GM12878 (cell line): Measurements from ENCODE around the gene SMIM1. TPM values are rescaled to one million over a fixed set of nuclear protein-coding genes. Genes with fewer than 3 reads are reported as not detected.

Source experiments
- ATAC-seq: fragments of 200-7000 bp; cut with Tn5 transposase; 3 replicates; pipeline ENCODE4 v1.9.1; 2020; ENCODE audit warnings: mild to moderate bottlenecking, moderate library complexity
- BruUV-seq: library from RNA; stranded (reverse); fragments of 400-500 nt; replicated peaks from 2 replicates; lab custom pipeline; 2021; lab: Mats Ljungman, UMichigan
- CTCF ChIA-PET: fragments of 300-600 bp; sonication (Branson Sonifier 250); formaldehyde crosslinking; extraction: SDS; loops from one replicate; lab custom pipeline; 2021; ENCODE audit warnings: inconsistent platforms; lab: Yijun Ruan, JAX
- POLR2A ChIA-PET: fragments of 350-600 bp; formaldehyde crosslinking; extraction: SDS; loops from one replicate; lab custom pipeline; 2021; ENCODE audit warnings: inconsistent platforms; lab: Charles Lee
- RAD21 ChIA-PET: fragments of 300-600 bp; sonication (Branson Sonifier 250); formaldehyde crosslinking; loops from one replicate; lab custom pipeline; 2023; ENCODE audit warnings: antibody characterized with exemption; ENCODE audit not compliant: unreplicated experiment; lab: Charles Lee
- SMC1A ChIA-PET: fragments of 300-600 bp; sonication (Branson Sonifier 250); formaldehyde crosslinking; loops from one replicate; lab custom pipeline; 2023; ENCODE audit not compliant: unreplicated experiment, uncharacterized antibody; lab: Charles Lee
- DNase-seq: peaks from one replicate; pipeline ENCODE4 v3.0.0-alpha.2; 2011; ENCODE audit warnings: low read depth, low spot score
- FAIRE-seq: peaks from 3 replicates; lab custom pipeline; 2011; peaks lifted over from hg19 to GRCh38; lab: Jason Lieb, UNC
- H2AFZ ChIP-seq: 2 replicates; pipeline ENCODE4 v1.6.0; 2011; ENCODE audit warnings: low read depth, low read length, control low read depth; ENCODE audit not compliant: control insufficient read depth
- H3K27ac ChIP-seq: 2 replicates; pipeline ENCODE4 v1.5.1; 2011; ENCODE audit warnings: control low read depth; ENCODE audit not compliant: control insufficient read depth, insufficient read depth
- H3K27me3 ChIP-seq, 2 experiments: replicated peaks in 1 of 2; 2 replicates each; pipeline versions ENCODE4 v1.6.0 to v1.6.1; 2011; ENCODE audit warnings: low read length in 1 of 2; ENCODE audit not compliant: control insufficient read depth in 2 of 2, insufficient read depth in 2 of 2
- H3K36me3 ChIP-seq, 2 experiments: 2 replicates each; pipeline ENCODE4 v1.5.1; 2011; ENCODE audit warnings: low read length in 1 of 2; ENCODE audit not compliant: control insufficient read depth in 2 of 2, insufficient read depth in 2 of 2
- H3K4me1 ChIP-seq: 2 replicates; pipeline ENCODE4 v1.6.1; 2011; ENCODE audit warnings: mild to moderate bottlenecking, low read length, moderate library complexity, mixed read lengths; ENCODE audit not compliant: control insufficient read depth, insufficient read depth
- H3K4me2 ChIP-seq: 2 replicates; pipeline ENCODE4 v1.6.0; 2011; ENCODE audit warnings: control low read depth; ENCODE audit not compliant: control insufficient read depth, insufficient read depth
- H3K4me3 ChIP-seq: fragments of 200-600 bp; sonication (generic); 2 replicates; pipeline ENCODE4 v1.5.1; 2016
- H3K79me2 ChIP-seq: 2 replicates; pipeline ENCODE4 v1.6.0; 2011; ENCODE audit warnings: low read length; ENCODE audit not compliant: control insufficient read depth, insufficient read depth
- H3K9ac ChIP-seq: 2 replicates; pipeline ENCODE4 v1.8.0; 2011; ENCODE audit warnings: low read length, control low read depth, mixed read lengths; ENCODE audit not compliant: control insufficient read depth, insufficient read depth
- H3K9me3 ChIP-seq: replicated peaks from 3 replicates; pipeline ENCODE4 v1.5.1; 2011; ENCODE audit warnings: mild to moderate bottlenecking, low read length; ENCODE audit not compliant: control insufficient read depth, insufficient read depth
- H4K20me1 ChIP-seq: 2 replicates; pipeline ENCODE4 v1.6.0; 2011; ENCODE audit not compliant: control insufficient read depth, insufficient read depth
- BMI1 ChIP-seq: fragments of 450-650 bp; IDR thresholded peaks from 2 replicates; pipeline ENCODE4 v1.6.1; 2016; ENCODE audit warnings: mild to moderate bottlenecking, moderate library complexity, borderline replicate concordance
- EED ChIP-seq: sonication (generic); IDR thresholded peaks from 2 replicates; pipeline ENCODE4 v1.6.1; 2016; ENCODE audit warnings: antibody characterized with exemption, low read depth
- FOXK2 ChIP-seq: fragments of 450-650 bp; IDR thresholded peaks from 2 replicates; pipeline ENCODE4 v1.6.1; 2017; ENCODE audit warnings: mild to moderate bottlenecking, moderate library complexity
- HDGF ChIP-seq: fragments of 450-650 bp; IDR thresholded peaks from 2 replicates; pipeline ENCODE4 v1.6.1; 2016; ENCODE audit warnings: antibody characterized with exemption
- KAT2A ChIP-seq: conservative IDR thresholded peaks from 2 replicates; pipeline ENCODE4 v1.6.1; 2011; ENCODE audit warnings: low read depth, low read length; ENCODE audit not compliant: control insufficient read depth
- MLLT1 ChIP-seq: fragments of 450-650 bp; IDR thresholded peaks from 2 replicates; pipeline ENCODE4 v1.6.1; 2016; ENCODE audit warnings: mild to moderate bottlenecking
- NRF1 ChIP-seq: conservative IDR thresholded peaks from 2 replicates; pipeline ENCODE4 v1.6.1; 2011; ENCODE audit warnings: mild to moderate bottlenecking, low read depth, low read length, improper control_type of control experiment
- USF2 ChIP-seq: IDR thresholded peaks from 2 replicates; pipeline ENCODE4 v1.6.1; 2011; ENCODE audit warnings: low read depth, low read length, improper control_type of control experiment, borderline replicate concordance
- ZNF24 ChIP-seq: fragments of 450-650 bp; IDR thresholded peaks from 2 replicates; pipeline ENCODE4 v1.6.1; 2017; ENCODE audit warnings: antibody characterized with exemption, mild to moderate bottlenecking
- WGBS: methylation state at CpG from one replicate; pipeline ENCODE4 v1.1.6; 2016; ENCODE audit warnings: low lambda C conversion rate; ENCODE audit not compliant: insufficient replicate concordance, insufficient coverage; ENCODE audit errors: missing lambda C conversion rate; 5-methylcytosine and 5-hydroxymethylcytosine counted together
- in situ Hi-C: fragments of 300-500 bp; cut with MboI; formaldehyde crosslinking; loops from 9 replicates; pipeline ENCODE4 v1.14.3; 2018; ENCODE audit warnings: mixed read lengths
- intact Hi-C: fragments of 100-400 bp; cut with micrococcal nuclease; formaldehyde crosslinking; loops from one replicate; pipeline ENCODE4 v1.14.2; 2022; ENCODE audit not compliant: unreplicated experiment
- polyA plus RNA-seq, 11 experiments: library from polyadenylated mRNA; depleted of rRNA in 4 of 11; unstranded in 6 of 11; stranded (reverse) in 5 of 11; fragments of >200 nt; fragmentation: Nextera tagmentation in 4 of 11; fragmentation: Illumina TruSeq in 1 of 11; extraction: Ambion mirVana in 4 of 11; extraction: Trizol in 1 of 11; gene quantifications; 1 replicate in 1 of 11; 2 replicates in 10 of 11; pipeline versions ENCODE4 v1.2.1 to v1.2.3, GENCODE V29; 2011 to 2016; ENCODE audit warnings: inconsistent platforms in 2 of 11, missing spikeins in 2 of 11, low read depth in 1 of 11
- total RNA-seq, 4 experiments: library from RNA; depleted of rRNA in 3 of 4; stranded (reverse); fragments of >200 nt in 3 of 4; fragmentation: Illumina TruSeq in 1 of 4; extraction: Trizol in 1 of 4; gene quantifications; 2 replicates each; pipeline versions ENCODE4 v1.2.1 to v1.2.3, GENCODE V29; 2013 to 2021

SMIM1 gene
- total and polyA plus RNA-seq, 10 of the 15 experiments (the other 5 are each of a cell fraction or from before 2014, with no cell fraction given), result 0.30 to 0.37 TPM; not detected in 8

DNA sequence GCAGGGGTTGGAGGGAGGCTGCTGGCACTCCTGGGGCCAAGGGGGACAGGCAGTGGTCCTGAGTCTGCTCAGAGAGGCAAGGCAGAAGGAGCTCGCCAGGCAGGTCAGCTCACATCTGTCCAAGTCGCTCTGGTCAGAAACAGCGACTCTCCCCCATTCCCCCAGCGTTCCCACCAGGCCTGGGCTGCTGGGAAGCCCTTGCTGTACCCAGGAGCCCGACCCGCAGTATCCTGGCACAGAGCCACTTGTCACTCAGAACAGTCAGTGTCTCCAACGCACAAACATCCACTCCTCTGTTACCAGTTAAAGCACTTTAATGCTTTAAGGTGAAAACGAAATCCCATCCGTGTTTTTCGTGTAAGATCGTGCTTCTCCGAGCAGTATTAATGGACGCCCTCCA, 36.9 kb upstream of the SMIM1 start:
- CTCF ChIA-PET, result interaction anchor here (1.5 kb wide), 1 partner anchor 11 kb away, joined by 5 read pairs; no protein-coding TSS in a partner anchor
- no peaks in the 10 kb centered on the region for H3K9me3 ChIP-seq
- H2AFZ ChIP-seq, result no peak overlapping the region
- ATAC-seq, result no peak; the same call in 2 of the 3 replicates
- no TSS peak for BruUV-seq
- RAD21 ChIA-PET, result no interaction called here
- no peak for FAIRE-seq
- H3K79me2 ChIP-seq, result no peaks in the 10 kb centered on the region
- no peak overlapping the region for H3K9ac ChIP-seq
- SMC1A ChIA-PET, result no interaction called here
- H3K4me2 ChIP-seq, result no peak overlapping the region
- no peaks in the 10 kb centered on the region for H4K20me1 ChIP-seq
- H3K4me3 ChIP-seq, result no peak overlapping the region
- no peaks in the 10 kb centered on the region for H3K27me3 ChIP-seq
- in situ Hi-C loops (no loop called here), intact Hi-C loops (no loop called here)
- H3K27ac ChIP-seq, result no peak overlapping the region
- WGBS, result 86% methylated on average over 13 of the region's 13 CpGs
- no peaks in the 10 kb centered on the region for H3K4me1 ChIP-seq
- H3K36me3 ChIP-seq, result peaks cover 0 to 19% of the 10 kb centered on the region in 2 experiments; a peak in 3 of 4 replicates
- POLR2A ChIA-PET, result no interaction called here
- no peak for DNase-seq
- TF ChIP-seq USF2 (no peak), ZNF24 (no peak), MLLT1 (no peak), EED (no peak), NRF1 (no peak), HDGF (no peak), KAT2A (no peak), FOXK2 (no peak), BMI1 (no peak)
